ENCODE results near the gene SMAD2.

GRCh38 chr18:47865183-47865582, 65.3 kb downstream of the SMAD2 start:
- TF ChIP-seq CTCF (optimal IDR thresholded peaks at IDR 0.05 in 1 of 3, IDR thresholded peaks at IDR 0.05 in 1 of 3, conservative IDR thresholded peaks at IDR 0.05 in 1 of 3; ENCODE audit: extremely low read depth in 1 of 3, insufficient read depth in 2 of 3, low read length in 3 of 3) (no peak), EZH2 (IDR thresholded peaks at IDR 0.05; ENCODE audit: low read length) (no peak)
